ENCODE measurements around the gene CARD10. TPM values are rescaled to one million over a fixed set of nuclear protein-coding genes. Genes with fewer than 3 reads are reported as not detected.

The CARD10 gene
- total RNA-seq, 2 donors from 2014 or later, result 0.38 to 0.53 TPM

- Mint-ChIP-seq H3K27ac (peak overlapping the region; percentile 12 to 74), H3K4me3 (no peak overlapping the region)
Observed at GRCh38 chr22:37488337-37489135, 30.7 kb downstream of the CARD10 start.

GRCh38 chr22:37487571-37487970 lies 31.6 kb downstream of the CARD10 start:
- Mint-ChIP-seq H3K4me1 (ENCODE audit: low read depth in 2 of 2) (peaks cover 33 to 52% of the 10 kb centered on the region in 2 donors), H3K27me3 (no peaks in the 10 kb centered on the region)

More at GRCh38 chr22:37488337-37489135, 30.7 kb downstream of the CARD10 start:
- peaks cover 31 to 51% of the 10 kb centered on the region in 2 donors for H3K4me1 Mint-ChIP-seq (ENCODE audit: low read depth in 2 of 2)
- no peak for DNase-seq (ENCODE audit: low spot score)
- no peaks in the 10 kb centered on the region for H3K36me3 Mint-ChIP-seq
- H3K9me3 Mint-ChIP-seq, result no peaks in the 10 kb centered on the region
- ATAC-seq, result no peak
- no peaks in the 10 kb centered on the region for H3K27me3 Mint-ChIP-seq

DNA sequence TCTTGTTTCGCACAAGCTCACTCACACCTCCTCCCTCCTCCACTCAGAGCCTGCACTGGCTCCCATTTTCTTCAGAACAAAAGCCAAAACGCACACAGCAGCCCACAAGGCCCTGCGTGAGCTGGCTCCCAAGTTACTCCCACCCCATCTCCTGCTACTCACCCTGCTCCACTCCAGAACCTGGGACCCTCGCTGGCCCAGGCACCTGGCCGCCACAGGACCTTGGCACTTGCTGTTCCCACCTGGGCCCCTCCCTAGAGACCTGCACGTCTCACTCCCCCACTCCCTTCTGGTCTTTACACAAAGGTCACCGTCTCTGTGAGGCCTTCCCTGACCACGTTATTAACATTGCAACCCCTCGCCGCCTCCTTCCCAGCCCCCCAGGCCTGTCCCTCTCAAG lies 32.1 kb downstream of the CARD10 start:
- no peak for ATAC-seq
- H3K4me3 Mint-ChIP-seq, result peak overlapping the region; percentile 95
- H3K27me3 Mint-ChIP-seq, result no peaks in the 10 kb centered on the region
- H3K4me1 Mint-ChIP-seq (ENCODE audit: low read depth in 2 of 2), result peaks cover 37 to 56% of the 10 kb centered on the region in 2 donors
- H3K27ac Mint-ChIP-seq, result peak overlapping the region; percentile 44 to 94
- no peaks in the 10 kb centered on the region for H3K9me3 Mint-ChIP-seq
- no peak for DNase-seq (ENCODE audit: low spot score)
- no peaks in the 10 kb centered on the region for H3K36me3 Mint-ChIP-seq

More at GRCh38 chr22:37487571-37487970, 31.6 kb downstream of the CARD10 start:
- H3K9me3 Mint-ChIP-seq, result no peaks in the 10 kb centered on the region
- ATAC-seq, result no peak
- no peak for DNase-seq (ENCODE audit: low spot score)
- peak overlapping the region; percentile 95 for H3K4me3 Mint-ChIP-seq
- H3K36me3 Mint-ChIP-seq, result no peaks in the 10 kb centered on the region
- H3K27ac Mint-ChIP-seq, result peak overlapping the region; percentile 44 to 94

DNA sequence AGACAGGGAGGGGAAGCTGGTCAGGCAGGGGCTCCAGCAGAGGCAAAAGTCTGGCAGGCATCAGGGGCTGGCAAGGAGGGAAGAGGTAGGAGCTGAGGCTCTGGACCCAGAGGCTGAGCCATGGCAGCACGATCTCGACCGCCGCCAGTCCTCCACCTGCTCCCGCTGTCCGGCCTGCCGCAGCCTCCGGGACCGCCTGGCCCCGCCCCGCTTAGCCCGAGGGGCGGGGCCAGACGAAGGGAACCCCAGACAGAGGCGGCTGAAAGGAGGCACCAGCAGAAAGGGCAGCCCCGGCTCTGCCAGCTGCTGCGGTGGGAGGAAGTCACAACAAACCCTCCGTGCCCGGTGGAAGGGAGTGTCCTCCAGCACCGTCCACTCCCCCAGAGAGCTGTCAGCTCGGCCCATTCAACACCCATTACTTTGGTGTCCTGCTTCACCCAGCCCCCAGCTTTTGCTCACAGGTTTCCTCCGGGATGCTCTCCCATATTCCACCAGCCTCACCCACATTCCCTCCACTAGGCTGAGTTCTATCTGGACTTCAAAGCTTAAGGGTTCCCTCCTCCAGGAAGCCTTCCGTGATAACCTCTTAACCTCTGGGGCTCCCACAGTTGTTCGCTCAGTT lies 32.9 kb downstream of the CARD10 start, which contains the start of gene MFNG:
Gene MFNG, minus strand, starts transcription at position 161 of the 622 bp plus-strand sequence. CDS start 207 bp downstream, outside the sequence.
- H3K27ac Mint-ChIP-seq, result peak within 1 kb of the TSS; percentile 92 to 95
- no peaks in the 10 kb centered on the region for H3K36me3 Mint-ChIP-seq
- peak within 1 kb of the TSS; percentile 95 for H3K4me3 Mint-ChIP-seq
- no peaks in the 10 kb centered on the region for H3K9me3 Mint-ChIP-seq
- ATAC-seq (peak; percentile 79 to 88), DNase-seq (ENCODE audit: low spot score) (peak; percentile 89)
- no peaks in the 10 kb centered on the region for H3K27me3 Mint-ChIP-seq
- peaks cover 41 to 61% of the 10 kb centered on the region in 2 donors for H3K4me1 Mint-ChIP-seq (ENCODE audit: low read depth in 2 of 2)

DNA sequence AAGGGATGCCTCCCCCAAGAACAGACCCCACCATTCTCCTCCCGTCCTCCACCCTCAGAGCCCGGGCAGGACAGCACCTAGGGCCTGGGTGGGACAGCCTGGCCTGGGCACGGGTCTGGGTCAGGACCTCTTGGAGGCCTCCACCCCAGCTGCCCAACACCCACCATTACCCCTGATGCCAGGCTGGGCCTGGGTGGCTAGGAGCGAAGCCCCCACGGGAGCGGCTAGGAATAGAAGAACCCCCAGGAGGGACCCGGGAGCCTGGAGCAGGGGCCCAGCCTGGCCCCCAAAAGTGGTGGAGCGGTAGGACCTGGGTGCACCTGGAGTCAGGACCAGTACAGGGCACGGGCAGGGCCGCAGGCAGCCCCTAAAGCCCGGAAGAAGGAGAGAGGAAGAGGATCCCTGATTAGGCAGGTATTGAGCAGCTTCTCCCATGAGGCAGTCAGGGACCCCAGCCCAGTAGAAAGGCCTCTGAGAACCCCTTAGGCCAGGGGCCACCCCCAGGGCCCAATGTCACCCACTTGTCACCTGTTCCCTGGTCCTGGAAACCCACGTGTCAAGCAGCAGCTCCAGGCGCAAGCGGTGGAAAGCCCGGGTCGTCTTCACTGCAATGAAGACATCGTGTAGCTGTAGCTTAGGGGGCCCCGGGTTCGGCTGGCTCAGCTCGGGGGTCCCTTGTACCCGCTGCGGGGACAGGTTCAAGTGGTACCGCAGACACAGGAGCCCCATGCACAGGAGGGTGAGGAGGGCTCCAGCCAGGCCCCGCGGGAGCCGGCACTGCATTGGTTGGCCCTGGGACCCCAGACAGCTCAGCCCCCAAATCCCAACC lies 33.6 kb downstream of the CARD10 start:
- peaks cover 6% of the 10 kb centered on the region for H3K36me3 Mint-ChIP-seq
- DNase-seq (ENCODE audit: low spot score), result no peak
- H3K4me3 Mint-ChIP-seq, result peak overlapping the region; percentile 95
- peak; percentile 1 for ATAC-seq
- H3K9me3 Mint-ChIP-seq, result no peaks in the 10 kb centered on the region
- H3K27ac Mint-ChIP-seq, result peak overlapping the region; percentile 92 to 95
- peaks cover 44 to 64% of the 10 kb centered on the region in 2 donors for H3K4me1 Mint-ChIP-seq (ENCODE audit: low read depth in 2 of 2)
- no peaks in the 10 kb centered on the region for H3K27me3 Mint-ChIP-seq

DNA sequence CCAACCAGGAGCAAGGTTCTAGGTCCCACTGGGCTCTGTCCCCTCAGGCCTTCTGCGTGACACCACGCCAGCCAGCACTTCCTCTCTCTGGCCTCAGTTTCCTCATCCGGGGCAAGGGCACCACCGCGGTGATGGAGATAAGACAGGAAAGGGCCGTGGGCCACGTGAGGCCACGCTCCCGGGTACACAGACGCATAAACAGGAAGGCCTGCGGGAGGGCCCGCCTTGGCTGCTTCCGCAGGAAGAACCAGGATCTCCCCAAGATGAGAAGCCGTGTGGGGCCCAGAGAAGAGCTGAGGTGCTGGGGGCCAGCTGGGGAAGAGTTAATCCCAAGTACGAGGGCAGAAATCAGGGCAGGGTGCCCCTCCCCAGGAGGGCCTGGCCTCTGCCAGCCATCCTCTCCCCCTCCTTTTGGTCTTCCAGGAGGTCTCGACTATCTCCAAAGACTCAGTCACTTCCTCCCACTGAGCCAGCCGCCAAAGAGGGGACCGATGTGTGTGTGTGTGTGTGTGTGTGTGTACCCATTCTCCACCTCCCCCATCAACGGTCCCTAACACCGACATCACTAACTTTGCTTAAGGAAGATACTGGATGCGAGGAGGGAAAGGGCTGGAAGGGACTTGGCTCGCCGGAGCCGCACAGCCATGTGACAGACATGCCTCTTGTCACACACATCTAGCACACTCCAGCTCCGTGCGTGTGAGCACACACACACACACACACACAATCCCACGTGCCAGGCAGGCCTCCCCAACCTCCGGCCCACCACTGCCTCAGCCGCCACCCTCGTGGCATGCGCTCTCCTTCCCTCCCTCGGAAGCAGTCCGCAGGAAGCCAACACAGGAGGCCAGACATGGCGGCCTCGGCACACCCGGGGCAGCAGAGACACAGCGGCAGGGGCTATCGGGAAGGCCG lies 34.5 kb downstream of the CARD10 start:
- no peaks in the 10 kb centered on the region for H3K27me3 Mint-ChIP-seq
- ATAC-seq, result peak; percentile 81 to 85
- H3K4me3 Mint-ChIP-seq, result peak overlapping the region; percentile 95
- DNase-seq (ENCODE audit: low spot score), result peak; percentile 91
- H3K27ac Mint-ChIP-seq, result peak overlapping the region; percentile 92 to 95
- peaks cover 6% of the 10 kb centered on the region for H3K36me3 Mint-ChIP-seq
- peaks cover 44 to 62% of the 10 kb centered on the region in 2 donors for H3K4me1 Mint-ChIP-seq (ENCODE audit: low read depth in 2 of 2)
- no peaks in the 10 kb centered on the region for H3K9me3 Mint-ChIP-seq

DNA sequence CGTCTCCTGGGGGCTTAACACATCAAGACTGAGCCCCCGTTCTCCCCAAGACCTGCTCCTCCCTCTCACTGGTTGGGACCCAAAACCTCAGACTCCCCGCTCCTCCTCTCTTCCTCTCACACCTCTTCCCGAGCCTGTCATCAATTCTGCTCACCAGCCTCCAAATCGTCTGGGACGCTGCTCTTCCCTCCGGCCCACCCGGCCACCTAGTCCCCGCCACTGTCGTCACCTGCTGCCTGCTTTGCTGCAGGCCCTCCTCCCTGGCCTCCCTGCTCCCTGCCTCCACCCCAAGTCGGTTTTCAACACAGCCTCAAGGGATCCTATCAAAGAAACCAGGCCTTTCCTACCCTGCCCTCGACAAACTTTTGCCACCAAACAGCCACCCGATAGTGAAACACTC lies 36.2 kb downstream of the CARD10 start:
- no peak for DNase-seq (ENCODE audit: low spot score)
- H3K4me3 Mint-ChIP-seq, result peak overlapping the region; percentile 95
- H3K27me3 Mint-ChIP-seq, result no peaks in the 10 kb centered on the region
- peak overlapping the region; percentile 92 to 95 for H3K27ac Mint-ChIP-seq
- no peaks in the 10 kb centered on the region for H3K9me3 Mint-ChIP-seq
- H3K36me3 Mint-ChIP-seq, result peaks cover 6% of the 10 kb centered on the region
- no peak for ATAC-seq
- H3K4me1 Mint-ChIP-seq (ENCODE audit: low read depth in 2 of 2), result peaks cover 39 to 52% of the 10 kb centered on the region in 2 donors

DNA sequence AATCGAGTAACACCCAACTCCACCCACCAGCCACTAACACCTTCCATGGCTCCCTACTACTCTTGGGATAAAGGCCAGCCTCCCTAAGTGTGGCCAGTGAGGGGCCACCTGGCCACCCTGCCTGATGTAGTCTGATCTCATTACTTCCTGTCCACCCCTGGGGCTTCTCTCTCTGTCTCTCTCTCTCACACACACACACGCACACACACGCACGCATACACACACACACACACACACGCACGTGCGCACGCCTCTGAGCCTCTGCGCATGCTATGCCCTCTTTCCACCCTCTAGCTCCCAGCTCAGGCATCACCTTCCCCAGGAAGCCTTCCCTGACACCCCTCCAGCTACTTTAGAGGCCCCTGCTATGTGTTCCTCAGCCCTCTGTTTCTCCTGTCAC lies 37.0 kb downstream of the CARD10 start:
- DNase-seq (ENCODE audit: low spot score), result no peak
- Mint-ChIP-seq H3K27ac (peak overlapping the region; percentile 92 to 95), H3K9me3 (no peaks in the 10 kb centered on the region), H3K4me1 (ENCODE audit: low read depth in 2 of 2) (peaks cover 34 to 49% of the 10 kb centered on the region in 2 donors), H3K4me3 (peak overlapping the region; percentile 95), H3K27me3 (no peaks in the 10 kb centered on the region), H3K36me3 (peaks cover 6% of the 10 kb centered on the region)
- no peak for ATAC-seq

GRCh38 chr22:37481347-37481907 lies 37.8 kb downstream of the CARD10 start:
- Mint-ChIP-seq H3K9me3 (no peaks in the 10 kb centered on the region), H3K27ac (peak overlapping the region; percentile 92 to 95), H3K27me3 (no peaks in the 10 kb centered on the region), H3K36me3 (peaks cover 6% of the 10 kb centered on the region), H3K4me3 (peak overlapping the region; percentile 95), H3K4me1 (ENCODE audit: low read depth in 2 of 2) (peaks cover 26 to 41% of the 10 kb centered on the region in 2 donors)
- DNase-seq (ENCODE audit: low spot score) (no peak), ATAC-seq (no peak)

DNA sequence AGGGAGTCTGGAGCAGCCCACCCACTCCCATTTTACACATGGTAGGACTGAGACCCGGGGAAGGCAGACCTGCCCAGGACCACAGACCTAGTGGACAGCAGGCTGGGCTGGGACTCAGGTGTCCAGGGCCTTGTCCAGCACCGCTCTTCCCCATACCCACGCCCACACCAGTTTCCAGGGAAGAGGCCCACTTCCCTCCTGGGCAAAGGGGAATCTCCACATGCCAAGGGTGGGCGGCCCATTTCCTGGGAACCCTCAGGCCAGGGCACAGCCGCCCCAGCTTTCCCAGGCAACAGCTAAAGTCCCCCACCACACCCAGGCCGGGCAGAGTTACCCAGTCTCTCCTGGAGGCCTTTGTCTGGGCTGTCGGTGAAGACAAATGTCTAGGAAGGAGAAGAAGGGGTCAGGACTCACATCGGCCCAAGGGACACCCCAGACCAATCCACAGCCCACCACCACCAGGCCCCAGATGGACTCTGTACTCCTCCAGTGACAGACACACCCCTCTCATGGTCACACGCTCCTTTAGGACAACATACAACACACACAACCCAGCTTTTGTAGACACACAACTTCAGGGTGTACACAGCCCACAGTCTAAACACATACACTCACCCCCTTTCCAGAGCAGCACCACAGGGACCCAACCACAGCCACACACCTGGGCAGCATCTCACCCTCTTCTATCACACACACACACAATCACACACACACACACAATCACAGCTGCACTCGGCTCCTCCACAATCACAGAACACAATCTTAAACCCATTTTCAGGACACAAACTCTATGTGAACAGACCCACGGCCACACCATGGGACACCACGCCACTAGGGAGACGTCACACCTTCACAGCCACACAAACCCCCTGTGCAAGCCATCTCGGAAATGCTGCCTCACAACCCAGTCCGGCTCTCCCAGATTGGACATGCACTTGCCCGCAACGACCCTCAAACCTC lies 38.5 kb downstream of the CARD10 start:
- H3K4me1 Mint-ChIP-seq (ENCODE audit: low read depth in 2 of 2), result peaks cover 26 to 39% of the 10 kb centered on the region in 2 donors
- ATAC-seq (no peak), DNase-seq (ENCODE audit: low spot score) (no peak)
- peak overlapping the region in 1 of 2 donors; percentile 5 for H3K27ac Mint-ChIP-seq
- no peaks in the 10 kb centered on the region for H3K27me3 Mint-ChIP-seq
- peaks cover 6% of the 10 kb centered on the region for H3K36me3 Mint-ChIP-seq
- H3K9me3 Mint-ChIP-seq, result no peaks in the 10 kb centered on the region
- no peak overlapping the region for H3K4me3 Mint-ChIP-seq

GRCh38 chr22:37479196-37479595 lies 40.0 kb downstream of the CARD10 start:
- peaks cover 6% of the 10 kb centered on the region for H3K36me3 Mint-ChIP-seq
- no peak overlapping the region for H3K4me3 Mint-ChIP-seq
- no peak overlapping the region for H3K27ac Mint-ChIP-seq
- H3K4me1 Mint-ChIP-seq (ENCODE audit: low read depth in 2 of 2), result peaks cover 26 to 27% of the 10 kb centered on the region in 2 donors
- DNase-seq (ENCODE audit: low spot score) (no peak), ATAC-seq (no peak)
- no peaks in the 10 kb centered on the region for H3K27me3 Mint-ChIP-seq
- no peaks in the 10 kb centered on the region for H3K9me3 Mint-ChIP-seq

All from natural killer cell treated with Interleukin-12 subunit alpha and Interleukin-12 subunit beta and Interleukin-15 and Interleukin-18, amount 100 ng/mL, for 72 hours (primary cell).